Measurements from ENCODE around the gene CBFA2T3.

GRCh38 chr16:88930716-88931115, 46.3 kb downstream of the CBFA2T3 start:
- TF ChIP-seq CTCF (IDR thresholded peaks at IDR 0.05) (no peak), POLR2A (IDR thresholded peaks at IDR 0.05) (no peak), EP300 (IDR thresholded peaks at IDR 0.05; ENCODE audit: low read depth) (no peak)
